Duodenal mucosa (tissue), 2 donors: ENCODE results near the gene SS18.

ENCODE experiments used
- H3K27ac ChIP-seq: one replicate; pipeline ENCODE4 v1.7.0; 2013; ENCODE audit warnings: low read depth, low read length
- H3K27me3 ChIP-seq, 2 donors: one replicate each; pipeline ENCODE4 v1.7.0; 2013; ENCODE audit warnings: low read length in 2 of 2, control low read depth in 1 of 2; ENCODE audit not compliant: insufficient read depth in 2 of 2, control insufficient read depth in 1 of 2
- H3K36me3 ChIP-seq, 2 donors: one replicate each; pipeline ENCODE4 v1.7.0; 2013; ENCODE audit warnings: low read length in 2 of 2, control low read depth in 1 of 2; ENCODE audit not compliant: insufficient read depth in 2 of 2, control insufficient read depth in 1 of 2
- H3K4me1 ChIP-seq, 2 donors: one replicate each; pipeline ENCODE4 v1.7.0; 2013; ENCODE audit warnings: low read length in 2 of 2, control low read depth in 1 of 2; ENCODE audit not compliant: insufficient read depth in 2 of 2, control insufficient read depth in 1 of 2
- H3K4me3 ChIP-seq, 2 donors: one replicate each; pipeline ENCODE4 v1.7.0; 2013; ENCODE audit warnings: low read length in 2 of 2, low read depth in 1 of 2
- H3K9ac ChIP-seq, 2 donors: one replicate each; pipeline ENCODE4 v1.7.0; 2013; ENCODE audit warnings: low read length in 2 of 2, low read depth in 1 of 2
- H3K9me3 ChIP-seq, 2 donors: one replicate each; pipeline ENCODE4 v1.7.0; 2013; ENCODE audit warnings: low read length in 2 of 2, control low read depth in 1 of 2; ENCODE audit not compliant: control insufficient read depth in 1 of 2

Gene SS18

GRCh38 chr18:26044807-26045206 lies 45.6 kb downstream of the SS18 start:
- no peak overlapping the region for H3K9ac ChIP-seq
- no peaks in the 10 kb centered on the region for H3K4me1 ChIP-seq
- peaks cover 10 to 14% of the 10 kb centered on the region in 2 donors for H3K36me3 ChIP-seq
- H3K27ac ChIP-seq, result no peak overlapping the region
- no peaks in the 10 kb centered on the region for H3K27me3 ChIP-seq
- no peaks in the 10 kb centered on the region for H3K9me3 ChIP-seq
- no peak overlapping the region for H3K4me3 ChIP-seq

DNA sequence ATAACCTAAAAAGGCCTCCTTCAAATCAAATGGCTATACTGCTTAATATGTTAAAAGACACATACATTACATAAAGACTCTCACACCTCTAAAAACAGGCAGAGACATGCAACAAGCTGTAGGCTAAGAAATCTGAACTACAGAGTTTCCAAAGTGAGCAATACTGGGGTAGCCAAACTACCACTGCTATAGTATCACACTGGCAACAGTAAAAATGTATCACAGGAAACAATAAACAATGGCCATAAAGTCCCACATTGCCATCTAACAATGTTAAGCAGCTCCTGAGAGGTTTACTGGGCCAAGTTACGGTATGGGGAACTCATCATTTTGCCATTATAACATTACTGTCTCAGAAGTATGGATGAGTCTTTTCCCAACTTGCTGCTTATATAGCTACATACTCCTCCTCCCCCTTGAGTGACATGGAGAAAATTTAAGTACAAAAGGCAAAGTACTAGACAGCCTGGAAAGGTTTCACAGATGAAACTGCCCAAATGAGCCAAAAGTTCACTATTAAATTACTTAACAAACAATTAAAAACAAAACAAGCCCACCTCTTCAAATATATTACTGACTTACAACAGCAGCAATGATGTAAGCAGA lies 50.3 kb downstream of the SS18 start:
- H3K36me3 ChIP-seq, result peaks cover 10 to 14% of the 10 kb centered on the region in 2 donors

DNA sequence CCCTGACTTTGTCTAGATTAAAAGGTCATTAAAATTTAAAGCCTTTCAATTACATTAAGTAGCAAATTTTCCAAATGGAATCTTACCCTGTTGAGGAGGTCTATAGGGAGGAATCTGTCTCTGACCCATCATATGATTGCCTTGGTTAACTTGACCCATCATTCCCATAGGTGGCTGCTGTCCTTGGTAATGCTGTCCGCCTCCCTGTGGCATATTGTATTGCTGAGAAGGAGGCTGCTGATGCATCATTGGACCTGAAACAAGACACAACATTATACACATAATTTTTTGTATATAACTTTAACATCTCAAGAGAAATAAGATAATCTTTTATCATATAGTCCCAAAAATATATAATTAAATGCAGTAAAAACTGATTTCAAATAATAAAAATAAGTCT lies 51.2 kb downstream of the SS18 start:
- Histone ChIP-seq H3K27me3 (no peaks in the 10 kb centered on the region), H3K9me3 (no peaks in the 10 kb centered on the region), H3K4me3 (no peak overlapping the region), H3K36me3 (peaks cover 5 to 22% of the 10 kb centered on the region in 2 donors), H3K27ac (no peak overlapping the region), H3K4me1 (no peaks in the 10 kb centered on the region), H3K9ac (no peak overlapping the region)

More for the DNA sequence above, 50.3 kb downstream of the SS18 start:
- H3K4me1 ChIP-seq, result no peaks in the 10 kb centered on the region
- H3K9ac ChIP-seq, result no peak overlapping the region
- no peaks in the 10 kb centered on the region for H3K9me3 ChIP-seq
- no peak overlapping the region for H3K4me3 ChIP-seq
- no peaks in the 10 kb centered on the region for H3K27me3 ChIP-seq
- no peak overlapping the region for H3K27ac ChIP-seq

DNA sequence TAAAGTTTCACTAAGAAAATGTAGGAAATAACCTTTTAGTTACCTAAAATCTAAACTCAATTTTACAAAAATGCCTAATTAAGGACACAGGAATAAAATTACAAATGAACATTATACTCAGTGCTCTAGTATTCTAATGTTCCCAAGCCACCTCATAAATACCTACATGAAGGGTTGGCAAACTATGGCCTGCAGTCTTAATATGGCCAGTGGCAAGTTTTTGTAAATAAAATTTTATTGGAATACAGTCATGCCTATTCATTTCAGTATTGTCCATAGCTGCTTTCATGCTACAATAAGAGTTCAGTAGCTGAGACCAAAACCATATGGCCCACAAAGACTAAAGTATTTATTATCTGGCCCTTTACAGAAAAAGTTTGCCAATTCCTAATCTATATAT lies 53.8 kb downstream of the SS18 start:
- no peaks in the 10 kb centered on the region for H3K9me3 ChIP-seq
- no peaks in the 10 kb centered on the region for H3K4me1 ChIP-seq
- H3K4me3 ChIP-seq, result no peak overlapping the region
- no peak overlapping the region for H3K9ac ChIP-seq
- H3K27me3 ChIP-seq, result no peaks in the 10 kb centered on the region
- no peak overlapping the region for H3K27ac ChIP-seq
- peaks cover 23 to 44% of the 10 kb centered on the region in 2 donors for H3K36me3 ChIP-seq

DNA sequence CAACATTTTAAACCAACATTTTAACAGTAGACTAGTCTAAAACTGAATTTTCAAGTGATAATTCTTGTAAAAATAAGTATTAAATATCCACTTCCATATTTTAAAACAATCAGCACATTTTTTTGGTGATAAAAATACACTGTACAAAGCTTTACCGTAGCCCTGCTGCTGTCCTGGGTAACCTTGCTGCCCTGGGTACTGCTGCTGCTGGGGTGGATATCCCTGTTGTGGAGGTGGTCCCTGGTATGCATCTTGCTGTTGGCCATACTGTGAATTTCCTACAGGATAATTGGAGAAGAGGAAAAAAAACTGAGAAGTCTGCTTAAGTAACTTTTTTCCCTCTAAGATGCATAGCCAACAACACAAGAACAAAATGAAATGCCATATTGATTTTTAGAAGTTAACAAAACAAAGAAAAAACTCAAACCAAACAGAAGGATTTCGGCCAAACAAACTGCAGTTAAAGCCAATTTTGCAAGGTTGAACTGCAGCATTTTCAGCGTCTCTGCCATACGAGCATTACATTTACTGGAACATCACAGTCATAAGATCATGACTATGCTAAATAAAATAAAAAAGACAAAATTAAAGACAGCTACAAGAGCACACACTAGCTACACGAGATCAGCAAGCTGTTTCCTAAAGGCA lies 55.4 kb downstream of the SS18 start:
- Histone ChIP-seq H3K4me1 (no peaks in the 10 kb centered on the region), H3K27me3 (no peaks in the 10 kb centered on the region), H3K9ac (no peak overlapping the region), H3K9me3 (no peaks in the 10 kb centered on the region), H3K36me3 (peaks cover 39 to 61% of the 10 kb centered on the region in 2 donors), H3K27ac (no peak overlapping the region), H3K4me3 (no peak overlapping the region)

DNA sequence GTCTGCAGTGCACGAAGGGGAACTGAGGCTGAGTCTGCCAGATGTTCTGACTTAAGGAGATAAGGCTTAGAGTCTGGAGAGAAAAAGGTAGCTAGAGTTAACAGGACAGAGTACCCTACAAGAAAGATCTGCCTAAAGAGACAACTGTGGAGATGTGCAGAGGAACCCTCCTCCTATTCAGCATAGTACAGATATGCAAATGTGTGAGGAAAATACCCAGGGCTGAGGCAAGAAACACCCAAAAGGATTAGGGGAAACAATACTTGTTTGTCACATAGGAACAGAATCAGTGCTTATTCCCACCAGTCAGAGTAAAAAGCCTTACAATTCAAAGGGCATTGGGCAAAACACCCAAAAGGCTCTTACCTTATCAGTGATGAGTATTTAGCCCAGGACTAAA lies 67.8 kb downstream of the SS18 start:
- peaks cover 35 to 37% of the 10 kb centered on the region in 2 donors for H3K36me3 ChIP-seq
- H3K27ac ChIP-seq, result no peak overlapping the region
- H3K9ac ChIP-seq, result no peak overlapping the region
- H3K4me3 ChIP-seq, result no peak overlapping the region
- no peaks in the 10 kb centered on the region for H3K27me3 ChIP-seq
- no peaks in the 10 kb centered on the region for H3K9me3 ChIP-seq
- H3K4me1 ChIP-seq, result no peaks in the 10 kb centered on the region

- no peaks in the 10 kb centered on the region for H3K9me3 ChIP-seq
- no peak overlapping the region for H3K27ac ChIP-seq
- peaks cover 38 to 43% of the 10 kb centered on the region in 2 donors for H3K36me3 ChIP-seq
- H3K4me1 ChIP-seq, result no peaks in the 10 kb centered on the region
- H3K4me3 ChIP-seq, result no peak overlapping the region
- no peaks in the 10 kb centered on the region for H3K27me3 ChIP-seq
- no peak overlapping the region for H3K9ac ChIP-seq
These were observed 69.2 kb downstream of the SS18 start for GRCh38 chr18:26021061-26021754.

DNA sequence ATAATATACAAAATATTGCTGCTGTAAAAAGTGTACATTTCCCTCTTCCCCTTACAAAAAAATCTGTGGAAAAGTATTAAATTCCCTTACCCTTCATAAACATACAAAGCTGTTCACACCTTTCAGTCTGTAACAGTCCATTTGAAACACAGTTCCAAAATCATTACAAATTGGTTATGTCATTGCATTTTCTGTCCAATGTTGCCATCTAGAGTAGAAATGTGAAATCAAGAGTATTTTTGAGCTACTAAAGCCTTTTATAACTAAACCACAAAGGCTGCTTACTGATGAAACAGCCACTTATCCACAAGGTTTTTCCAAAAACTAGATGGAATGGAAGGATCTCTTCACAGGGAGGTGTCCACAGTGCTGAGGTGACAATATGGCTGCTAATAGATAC lies 72.5 kb downstream of the SS18 start:
- Histone ChIP-seq H3K27me3 (no peaks in the 10 kb centered on the region), H3K4me3 (no peak overlapping the region), H3K4me1 (no peaks in the 10 kb centered on the region), H3K9ac (no peak overlapping the region), H3K27ac (no peak overlapping the region), H3K36me3 (peaks cover 25 to 39% of the 10 kb centered on the region in 2 donors), H3K9me3 (no peaks in the 10 kb centered on the region)

GRCh38 chr18:26014462-26014861 lies 76.0 kb downstream of the SS18 start:
- Histone ChIP-seq H3K27me3 (no peaks in the 10 kb centered on the region), H3K27ac (no peak overlapping the region), H3K9ac (no peak overlapping the region), H3K4me1 (no peaks in the 10 kb centered on the region), H3K36me3 (peaks cover 10 to 21% of the 10 kb centered on the region in 2 donors), H3K9me3 (no peaks in the 10 kb centered on the region), H3K4me3 (no peak overlapping the region)

- no peak overlapping the region for H3K4me3 ChIP-seq
These were observed 81.8 kb downstream of the SS18 start for GRCh38 chr18:26008619-26009018.

More at GRCh38 chr18:26008619-26009018, 81.8 kb downstream of the SS18 start:
- Histone ChIP-seq H3K27ac (no peak overlapping the region), H3K9me3 (no peaks in the 10 kb centered on the region), H3K9ac (no peak overlapping the region), H3K4me1 (no peaks in the 10 kb centered on the region), H3K36me3 (no peaks in the 10 kb centered on the region), H3K27me3 (no peaks in the 10 kb centered on the region)
